ENCODE measurements around the gene PAX8. TPM values are rescaled to one million over a fixed set of nuclear protein-coding genes. Genes with fewer than 3 reads are reported as not detected.

The PAX8 gene
- total and polyA plus RNA-seq, 2 of the 13 experiments (the other 11 are each of a cell fraction or from before 2014, with no cell fraction given), result 1.5 to 8.8 TPM

- TF ChIP-seq SNAPC4 (CRISPR knock-in tag; IDR thresholded peaks at IDR 0.05), result no peak; the same call in 1 of the 2 replicates
- TF ChIP-seq PRDM10 (CRISPR knock-in tag; IDR thresholded peaks at IDR 0.05; ENCODE audit: low read depth), result peak; percentile 75; the same call in 1 of the 2 replicates
- TF ChIP-seq ZNF264 (CRISPR knock-in tag; IDR thresholded peaks at IDR 0.05), result peak; percentile 66; the same call in 1 of the 2 replicates
- TF ChIP-seq ZNF878 (CRISPR knock-in tag; IDR thresholded peaks at IDR 0.05), result peak; percentile 43; the same call in 1 of the 2 replicates
- no peak for TF ChIP-seq HNRNPK (IDR thresholded peaks at IDR 0.05; ENCODE audit: low read depth, low read length, poor library complexity, severe bottlenecking)
- TF ChIP-seq ZNF776 (CRISPR knock-in tag; IDR thresholded peaks at IDR 0.05), result peak; percentile 54; the same call in 1 of the 2 replicates
- TF ChIP-seq RFXAP (CRISPR knock-in tag; IDR thresholded peaks at IDR 0.05; ENCODE audit: borderline replicate concordance), result 0 out of 2 replicates have a peak, but pooled peaks have one; percentile 42
- 0 out of 2 replicates have a peak, but pooled peaks have one; percentile 55 for TF ChIP-seq CSRNP1 (CRISPR knock-in tag; IDR thresholded peaks at IDR 0.05)
- TF ChIP-seq ZSCAN25 (CRISPR knock-in tag; IDR thresholded peaks at IDR 0.05), result peak; percentile 95
- TF ChIP-seq HIC2 (CRISPR knock-in tag; IDR thresholded peaks at IDR 0.05; ENCODE audit: low read depth), result peak; percentile 83; the same call in 1 of the 2 replicates
- 0 out of 2 replicates have a peak, but pooled peaks have one; percentile 74 for TF ChIP-seq ZNF619 (CRISPR knock-in tag; IDR thresholded peaks at IDR 0.05)
- peak; percentile 91 for TF ChIP-seq RXRA (CRISPR knock-in tag; IDR thresholded peaks at IDR 0.05)
- no peak for TF ChIP-seq RELA (CRISPR knock-in tag; IDR thresholded peaks at IDR 0.05)
- TF ChIP-seq SP4 (CRISPR knock-in tag; IDR thresholded peaks at IDR 0.05), result peak; percentile 53; the same call in 1 of the 2 replicates
- TF ChIP-seq RARA (CRISPR knock-in tag; IDR thresholded peaks at IDR 0.05), result peak; percentile 79
- TF ChIP-seq SPEN (CRISPR knock-in tag; IDR thresholded peaks at IDR 0.05; ENCODE audit: low read depth), result peak; percentile 75
Measured at GRCh38 chr2:113180131-113180946, 98.4 kb downstream of the PAX8 start (continued).
